OCI-LY3 (cell line): ENCODE results near the gene SVIP.

Experiments
- H2AFZ ChIP-seq: fragments of 200-600, 300-600 bp; shearing (Covaris generic); 2 replicates; pipeline ENCODE4 v1.6.0; 2014; ENCODE audit warnings: antibody characterized with exemption, low read depth, low read length
- H3K27ac ChIP-seq: fragments of 200-600, 300-600 bp; sonication (generic); 2 replicates; pipeline ENCODE4 v1.5.1; 2014; ENCODE audit warnings: mild to moderate bottlenecking, low read length, moderate library complexity, mixed read lengths
- H3K27me3 ChIP-seq: fragments of 200-600, 300-600 bp; sonication (generic); 2 replicates; pipeline ENCODE4 v1.6.1; 2014; ENCODE audit warnings: low read depth, low read length, mixed read lengths
- H3K36me3 ChIP-seq: fragments of 200-600, 300-600 bp; sonication (generic); replicated peaks from 2 replicates; pipeline ENCODE3; 2014; ENCODE audit warnings: low read depth, low read length, mixed read lengths
- H3K4me1 ChIP-seq: fragments of 300-600, 200-600 bp; sonication (generic); 2 replicates; pipeline ENCODE4 v1.6.1; 2014; ENCODE audit warnings: low read length, mixed read lengths
- H3K4me2 ChIP-seq: fragments of 200-600, 300-600 bp; sonication (generic); 2 replicates; pipeline ENCODE4 v1.6.1; 2014; ENCODE audit warnings: low read length, mixed read lengths
- H3K4me3 ChIP-seq: fragments of 300-600, 200-600 bp; sonication (generic); 2 replicates; pipeline ENCODE4 v1.5.1; 2014; ENCODE audit warnings: antibody characterized with exemption, mild to moderate bottlenecking, low read length, moderate library complexity
- H3K79me2 ChIP-seq: fragments of 300-600, 200-600 bp; shearing (Covaris generic); 2 replicates; pipeline ENCODE4 v1.6.1; 2014; ENCODE audit warnings: mild to moderate bottlenecking, low read length, mixed read lengths
- H3K9ac ChIP-seq: fragments of 300-600, 200-600 bp; shearing (Covaris generic); 2 replicates; pipeline ENCODE4 v1.6.0; 2014; ENCODE audit warnings: mild to moderate bottlenecking, low read length, moderate library complexity
- H3K9me3 ChIP-seq: fragments of 200-600, 300-600 bp; shearing (Covaris generic); 2 replicates; pipeline ENCODE4 v1.6.1; 2014; ENCODE audit warnings: low read length, mixed read lengths; ENCODE audit not compliant: insufficient read depth
- H4K20me1 ChIP-seq: fragments of 200-600, 300-600 bp; sonication (generic); 2 replicates; pipeline ENCODE4 v1.6.1; 2016; ENCODE audit warnings: low read length, mixed read lengths; ENCODE audit not compliant: insufficient read depth
- EZH2phosphoT487 ChIP-seq: fragments of 200-600 bp; shearing (Covaris generic); IDR thresholded peaks from 2 replicates; pipeline ENCODE4 v1.6.1; 2018; ENCODE audit warnings: antibody characterized with exemption, mixed run types, low read depth
- TF ChIP-seq, protein P1 (sequence below): fragments of 200-600, 300-600 bp; sonication (generic); IDR thresholded peaks from 2 replicates; pipeline ENCODE4 v1.5.1; 2014; ENCODE audit warnings: antibody characterized with exemption, low read length, low read depth

SVIP gene

DNA sequence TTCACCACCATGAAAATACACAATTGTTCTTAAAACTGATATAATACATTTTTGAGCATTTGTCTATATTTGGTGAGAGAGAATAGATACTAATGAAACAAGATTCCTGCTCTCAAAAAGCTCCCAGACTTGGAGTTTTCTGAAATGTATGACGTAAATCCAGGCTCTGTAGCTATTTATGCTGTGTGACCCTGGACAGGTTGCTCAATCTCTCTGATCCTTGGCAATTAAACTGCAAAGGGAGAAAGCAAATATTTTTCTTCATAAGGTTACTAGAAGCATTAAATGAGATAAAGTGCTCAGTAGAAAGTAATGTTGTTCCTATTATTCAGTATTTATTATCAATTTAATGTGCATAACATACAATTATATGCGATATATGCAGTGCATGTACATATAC, 42.5 kb downstream of the SVIP start:
- H3K27me3 ChIP-seq = no peaks in the 10 kb centered on the region
- H4K20me1 ChIP-seq = no peaks in the 10 kb centered on the region
- H3K4me2 ChIP-seq = peak overlapping the region; percentile 40
- no peaks in the 10 kb centered on the region for H3K36me3 ChIP-seq
- no peaks in the 10 kb centered on the region for H3K9me3 ChIP-seq
- 0 out of 2 replicates have a peak overlapping the region, but pooled peaks have one; percentile 15 for H3K4me3 ChIP-seq
- no peak overlapping the region for H3K27ac ChIP-seq
- no peaks in the 10 kb centered on the region for H3K79me2 ChIP-seq
- no peak overlapping the region for H2AFZ ChIP-seq
- H3K9ac ChIP-seq = no peak overlapping the region
- TF ChIP-seq EZH2phosphoT487 = no peak
- TF ChIP-seq, protein P1, sequence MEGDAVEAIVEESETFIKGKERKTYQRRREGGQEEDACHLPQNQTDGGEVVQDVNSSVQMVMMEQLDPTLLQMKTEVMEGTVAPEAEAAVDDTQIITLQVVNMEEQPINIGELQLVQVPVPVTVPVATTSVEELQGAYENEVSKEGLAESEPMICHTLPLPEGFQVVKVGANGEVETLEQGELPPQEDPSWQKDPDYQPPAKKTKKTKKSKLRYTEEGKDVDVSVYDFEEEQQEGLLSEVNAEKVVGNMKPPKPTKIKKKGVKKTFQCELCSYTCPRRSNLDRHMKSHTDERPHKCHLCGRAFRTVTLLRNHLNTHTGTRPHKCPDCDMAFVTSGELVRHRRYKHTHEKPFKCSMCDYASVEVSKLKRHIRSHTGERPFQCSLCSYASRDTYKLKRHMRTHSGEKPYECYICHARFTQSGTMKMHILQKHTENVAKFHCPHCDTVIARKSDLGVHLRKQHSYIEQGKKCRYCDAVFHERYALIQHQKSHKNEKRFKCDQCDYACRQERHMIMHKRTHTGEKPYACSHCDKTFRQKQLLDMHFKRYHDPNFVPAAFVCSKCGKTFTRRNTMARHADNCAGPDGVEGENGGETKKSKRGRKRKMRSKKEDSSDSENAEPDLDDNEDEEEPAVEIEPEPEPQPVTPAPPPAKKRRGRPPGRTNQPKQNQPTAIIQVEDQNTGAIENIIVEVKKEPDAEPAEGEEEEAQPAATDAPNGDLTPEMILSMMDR = no peak
- H3K4me1 ChIP-seq = peaks cover 14% of the 10 kb centered on the region

DNA sequence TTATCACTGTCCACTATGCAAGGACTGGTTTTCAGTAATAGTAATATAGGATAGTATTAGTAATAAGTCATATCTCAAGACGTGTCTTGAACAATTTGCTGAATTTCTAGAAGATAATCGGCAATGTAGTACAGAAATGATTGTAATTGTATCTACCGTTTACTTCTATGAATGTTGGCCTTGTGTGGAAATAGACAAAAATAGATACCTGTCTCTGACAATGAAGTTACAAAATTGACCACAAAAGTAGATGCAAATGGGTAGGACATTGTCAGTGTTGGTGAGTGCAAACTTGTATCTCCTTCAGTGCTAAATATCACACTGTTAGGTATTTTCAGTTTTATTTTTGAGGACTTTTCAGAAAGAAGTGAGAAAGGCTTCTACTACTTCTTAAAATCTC, 43.1 kb downstream of the SVIP start:
- Histone ChIP-seq H3K79me2 (no peaks in the 10 kb centered on the region), H3K27me3 (no peaks in the 10 kb centered on the region), H3K9ac (no peak overlapping the region), H3K4me2 (peak overlapping the region; percentile 40), H3K27ac (no peak overlapping the region), H3K4me1 (peaks cover 14% of the 10 kb centered on the region), H3K4me3 (no peak overlapping the region), H3K9me3 (no peaks in the 10 kb centered on the region), H4K20me1 (no peaks in the 10 kb centered on the region), H3K36me3 (no peaks in the 10 kb centered on the region), H2AFZ (no peak overlapping the region)
- no peak for TF ChIP-seq EZH2phosphoT487
- TF ChIP-seq, protein P1 = no peak

DNA sequence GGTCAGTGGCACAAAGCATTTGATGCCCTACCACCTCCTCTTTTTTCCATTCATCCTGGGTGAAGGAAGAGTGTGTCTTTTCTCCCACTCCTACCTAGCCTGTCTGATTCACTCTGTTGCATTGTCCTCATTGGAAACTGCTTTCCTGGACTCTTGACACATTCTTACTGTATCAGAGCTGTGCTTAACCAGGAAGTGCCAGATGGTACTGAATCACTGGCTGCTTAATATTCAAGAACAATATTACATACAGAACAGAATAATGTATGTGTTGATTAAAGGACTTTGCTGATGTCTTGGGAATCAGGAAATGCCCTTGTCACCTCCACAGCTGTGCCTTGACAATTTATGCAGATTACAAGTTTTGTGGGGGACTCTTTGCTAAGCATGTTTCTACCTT, 44.4 kb downstream of the SVIP start:
- H3K9me3 ChIP-seq = no peaks in the 10 kb centered on the region
- no peaks in the 10 kb centered on the region for H3K79me2 ChIP-seq
- no peaks in the 10 kb centered on the region for H4K20me1 ChIP-seq
- peaks cover 24% of the 10 kb centered on the region for H3K4me1 ChIP-seq
- H3K4me3 ChIP-seq = no peak overlapping the region
- TF ChIP-seq, protein P1 = no peak
- TF ChIP-seq EZH2phosphoT487 = no peak
- H3K9ac ChIP-seq = no peak overlapping the region
- no peaks in the 10 kb centered on the region for H3K36me3 ChIP-seq
- no peaks in the 10 kb centered on the region for H3K27me3 ChIP-seq
- no peak overlapping the region for H2AFZ ChIP-seq
- no peak overlapping the region for H3K4me2 ChIP-seq
- no peak overlapping the region for H3K27ac ChIP-seq

DNA sequence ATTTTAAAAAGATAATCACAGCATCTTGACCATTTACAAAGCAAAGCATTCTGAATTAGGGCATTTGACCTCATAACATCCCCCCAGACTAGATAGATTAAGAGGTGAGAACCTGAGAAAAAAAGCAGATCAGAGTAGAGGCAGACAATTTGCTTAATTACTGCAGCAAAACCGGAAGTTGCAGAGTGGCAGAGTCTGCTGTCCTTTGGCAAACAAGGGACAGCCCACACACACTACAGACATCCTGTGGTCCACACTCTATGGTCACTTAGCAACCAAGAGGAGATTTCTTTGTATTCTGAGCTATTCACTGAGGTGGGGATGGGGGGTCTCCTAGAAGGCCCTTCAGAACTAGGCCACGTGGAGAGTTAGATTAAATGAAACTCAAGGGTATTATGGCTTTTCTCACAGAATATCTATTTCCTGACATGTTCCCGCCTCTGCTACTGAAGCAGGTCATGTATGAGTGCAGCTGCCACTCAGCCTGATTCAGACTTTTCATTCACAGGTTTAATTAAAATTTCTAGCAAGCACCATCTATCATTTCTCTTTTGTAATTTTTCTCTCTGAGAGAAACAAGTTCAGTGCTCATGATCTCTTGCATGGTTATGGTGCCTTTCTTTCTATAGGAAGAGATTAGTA, 48.5 kb downstream of the SVIP start:
- H3K9ac ChIP-seq = no peak overlapping the region
- no peaks in the 10 kb centered on the region for H3K79me2 ChIP-seq
- no peaks in the 10 kb centered on the region for H4K20me1 ChIP-seq
- H2AFZ ChIP-seq = peak overlapping the region; percentile 99
- no peaks in the 10 kb centered on the region for H3K27me3 ChIP-seq
- H3K27ac ChIP-seq = no peak overlapping the region
- H3K4me2 ChIP-seq = peak overlapping the region; percentile 11
- TF ChIP-seq, protein P1 = no peak
- no peak for TF ChIP-seq EZH2phosphoT487
- H3K36me3 ChIP-seq = no peaks in the 10 kb centered on the region
- no peak overlapping the region for H3K4me3 ChIP-seq
- H3K9me3 ChIP-seq = no peaks in the 10 kb centered on the region
- H3K4me1 ChIP-seq = peaks cover 12% of the 10 kb centered on the region
